K562 treated with DMSO at 1 percent for 12 hours (cell line): ENCODE results near the gene HS3ST1. TPM values are rescaled to one million over a fixed set of nuclear protein-coding genes. Genes with fewer than 3 reads are reported as not detected.

Experiments used
- total RNA-seq: library from RNA; unstranded; fragments of 300-600 nt; gene quantifications from 2 replicates; pipeline ENCODE4 v1.2.3, GENCODE V29; 2022; ENCODE audit not compliant: insufficient read depth

The HS3ST1 gene
- total RNA-seq: not detected in 2 replicates

GRCh38 chr4:11428231-11428898, at the start of gene HS3ST1:
Gene HS3ST1, minus strand, starts transcription at chr4:11428894. Its CDS starts 28,889 bp downstream, at chr4:11400005.

